RWPE2 (cell line): ENCODE results near the gene TNRC6C.

ENCODE experiments used
- ATAC-seq: fragments of 200-7000 bp; cut with Tn5 transposase; 3 replicates; pipeline ENCODE4 v1.9.1; 2021; ENCODE audit warnings: low read depth
- DNase-seq: peaks from one replicate; pipeline ENCODE4 v3.0.0-alpha.2; 2020; ENCODE audit warnings: low spot score
- H3K27ac ChIP-seq: fragments of 450-650 bp; 2 replicates; pipeline ENCODE4 v1.5.1; 2017; ENCODE audit warnings: mild to moderate bottlenecking; ENCODE audit not compliant: poor library complexity, severe bottlenecking
- H3K27me3 ChIP-seq: fragments of 250-450 bp; sonication (Bioruptor Pico); 2 replicates; pipeline ENCODE4 v1.5.1; 2021; ENCODE audit warnings: mild to moderate bottlenecking, moderate library complexity; ENCODE audit not compliant: insufficient read depth, poor library complexity, severe bottlenecking
- H3K36me3 ChIP-seq: fragments of 250-450 bp; sonication (Bioruptor Pico); 2 replicates; pipeline ENCODE4 v1.5.1; 2020; ENCODE audit warnings: low read depth, mild to moderate bottlenecking, moderate library complexity
- H3K4me1 ChIP-seq: fragments of 250-450 bp; sonication (Bioruptor Pico); 2 replicates; pipeline ENCODE4 v1.5.1; 2021; ENCODE audit warnings: mild to moderate bottlenecking, moderate library complexity; ENCODE audit not compliant: insufficient read depth, poor library complexity, severe bottlenecking
- H3K4me3 ChIP-seq: fragments of 250-450 bp; sonication (Bioruptor Pico); 2 replicates; pipeline ENCODE4 v1.5.1; 2021; ENCODE audit warnings: mild to moderate bottlenecking, moderate library complexity; ENCODE audit not compliant: severe bottlenecking
- H3K9me3 ChIP-seq: fragments of 250-450 bp; sonication (Bioruptor Pico); 2 replicates; pipeline ENCODE4 v1.5.1; 2021; ENCODE audit warnings: mild to moderate bottlenecking, moderate library complexity; ENCODE audit not compliant: severe bottlenecking
- CTCF ChIP-seq: fragments of 450-650 bp; IDR thresholded peaks from one replicate; pipeline ENCODE4 v1.5.1; 2017; ENCODE audit warnings: mild to moderate bottlenecking, moderate library complexity; ENCODE audit not compliant: poor library complexity, severe bottlenecking

The TNRC6C gene

GRCh38 chr17:78131172-78132083, 172.9 kb downstream of the TNRC6C start:
- no peaks in the 10 kb centered on the region for H3K36me3 ChIP-seq
- no peak for TF ChIP-seq CTCF
- H3K27ac ChIP-seq: no peak overlapping the region
- ATAC-seq (no peak), DNase-seq (no peak)
- peaks cover 11% of the 10 kb centered on the region for H3K4me1 ChIP-seq
- H3K4me3 ChIP-seq: peak overlapping the region; percentile 10
- no peaks in the 10 kb centered on the region for H3K9me3 ChIP-seq
- no peaks in the 10 kb centered on the region for H3K27me3 ChIP-seq

- ATAC-seq (peak; percentile 29), DNase-seq (peak; percentile 74)
- no peaks in the 10 kb centered on the region for H3K27me3 ChIP-seq
- H3K27ac ChIP-seq: no peak overlapping the region
- peaks cover 11% of the 10 kb centered on the region for H3K4me1 ChIP-seq
- no peak for TF ChIP-seq CTCF
- H3K9me3 ChIP-seq: no peaks in the 10 kb centered on the region
- peak overlapping the region; percentile 10 for H3K4me3 ChIP-seq
- H3K36me3 ChIP-seq: no peaks in the 10 kb centered on the region
Measured at GRCh38 chr17:78132084-78132676, 173.7 kb downstream of the TNRC6C start.

- H3K27me3 ChIP-seq: no peaks in the 10 kb centered on the region
- no peak overlapping the region for H3K4me3 ChIP-seq
- H3K27ac ChIP-seq: no peak overlapping the region
- ATAC-seq: no peak
- peaks cover 11% of the 10 kb centered on the region for H3K4me1 ChIP-seq
- no peaks in the 10 kb centered on the region for H3K9me3 ChIP-seq
- no peaks in the 10 kb centered on the region for H3K36me3 ChIP-seq
- TF ChIP-seq CTCF: no peak
- no peak for DNase-seq
Measured at GRCh38 chr17:78132767-78133178, 174.3 kb downstream of the TNRC6C start.

- no peak for ATAC-seq
- Histone ChIP-seq H3K27me3 (no peaks in the 10 kb centered on the region), H3K4me3 (no peak overlapping the region), H3K4me1 (peaks cover 11% of the 10 kb centered on the region), H3K36me3 (no peaks in the 10 kb centered on the region), H3K9me3 (no peaks in the 10 kb centered on the region), H3K27ac (no peak overlapping the region)
- peak; percentile 65 for DNase-seq
- no peak for TF ChIP-seq CTCF
Measured at GRCh38 chr17:78133179-78133951, 174.9 kb downstream of the TNRC6C start.
